Suprapubic skin (tissue), 4 donors: ENCODE data around the gene EXD1.

Experiments
- POLR2A ChIP-seq, 2 donors: fragments of 450-650 bp; IDR thresholded peaks; one replicate each; pipeline ENCODE4 v1.6.1; 2017; ENCODE audit warnings: antibody characterized with exemption in 2 of 2, mild to moderate bottlenecking in 2 of 2, moderate library complexity in 2 of 2
- POLR2AphosphoS5 ChIP-seq, 3 donors: sonication (generic); formaldehyde crosslinking; IDR thresholded peaks; one replicate each; pipeline ENCODE4 v1.6.1; 2017; ENCODE audit warnings: antibody characterized with exemption in 3 of 3
- TF ChIP-seq, protein P1 (sequence below), 2 donors: fragments of 200-600 bp in 1 of 2; fragments of 450-650 bp in 1 of 2; sonication (generic) in 1 of 2; IDR thresholded peaks; one replicate each; pipeline ENCODE4 v1.5.1; 2016 to 2019; ENCODE audit warnings: antibody characterized with exemption in 2 of 2, mild to moderate bottlenecking in 1 of 2, moderate library complexity in 1 of 2

- TF ChIP-seq, protein P1, sequence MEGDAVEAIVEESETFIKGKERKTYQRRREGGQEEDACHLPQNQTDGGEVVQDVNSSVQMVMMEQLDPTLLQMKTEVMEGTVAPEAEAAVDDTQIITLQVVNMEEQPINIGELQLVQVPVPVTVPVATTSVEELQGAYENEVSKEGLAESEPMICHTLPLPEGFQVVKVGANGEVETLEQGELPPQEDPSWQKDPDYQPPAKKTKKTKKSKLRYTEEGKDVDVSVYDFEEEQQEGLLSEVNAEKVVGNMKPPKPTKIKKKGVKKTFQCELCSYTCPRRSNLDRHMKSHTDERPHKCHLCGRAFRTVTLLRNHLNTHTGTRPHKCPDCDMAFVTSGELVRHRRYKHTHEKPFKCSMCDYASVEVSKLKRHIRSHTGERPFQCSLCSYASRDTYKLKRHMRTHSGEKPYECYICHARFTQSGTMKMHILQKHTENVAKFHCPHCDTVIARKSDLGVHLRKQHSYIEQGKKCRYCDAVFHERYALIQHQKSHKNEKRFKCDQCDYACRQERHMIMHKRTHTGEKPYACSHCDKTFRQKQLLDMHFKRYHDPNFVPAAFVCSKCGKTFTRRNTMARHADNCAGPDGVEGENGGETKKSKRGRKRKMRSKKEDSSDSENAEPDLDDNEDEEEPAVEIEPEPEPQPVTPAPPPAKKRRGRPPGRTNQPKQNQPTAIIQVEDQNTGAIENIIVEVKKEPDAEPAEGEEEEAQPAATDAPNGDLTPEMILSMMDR (IDR thresholded peaks at IDR 0.05), result no peak
- no peak for TF ChIP-seq POLR2AphosphoS5 (IDR thresholded peaks at IDR 0.05)
- TF ChIP-seq POLR2A (IDR thresholded peaks at IDR 0.05), result no peak
Measured at GRCh38 chr15:41263891-41264351, 33.4 kb upstream of the EXD1 start.
